ENCODE results near the gene RNASE7. TPM values are rescaled to one million over a fixed set of nuclear protein-coding genes. Genes with fewer than 3 reads are reported as not detected.
A peak's percentile ranks its signal among the peaks of the same experiment; 100 is the strongest.

Gene RNASE7
- total RNA-seq, 1 experiment from 2014 or later = not detected

DNA sequence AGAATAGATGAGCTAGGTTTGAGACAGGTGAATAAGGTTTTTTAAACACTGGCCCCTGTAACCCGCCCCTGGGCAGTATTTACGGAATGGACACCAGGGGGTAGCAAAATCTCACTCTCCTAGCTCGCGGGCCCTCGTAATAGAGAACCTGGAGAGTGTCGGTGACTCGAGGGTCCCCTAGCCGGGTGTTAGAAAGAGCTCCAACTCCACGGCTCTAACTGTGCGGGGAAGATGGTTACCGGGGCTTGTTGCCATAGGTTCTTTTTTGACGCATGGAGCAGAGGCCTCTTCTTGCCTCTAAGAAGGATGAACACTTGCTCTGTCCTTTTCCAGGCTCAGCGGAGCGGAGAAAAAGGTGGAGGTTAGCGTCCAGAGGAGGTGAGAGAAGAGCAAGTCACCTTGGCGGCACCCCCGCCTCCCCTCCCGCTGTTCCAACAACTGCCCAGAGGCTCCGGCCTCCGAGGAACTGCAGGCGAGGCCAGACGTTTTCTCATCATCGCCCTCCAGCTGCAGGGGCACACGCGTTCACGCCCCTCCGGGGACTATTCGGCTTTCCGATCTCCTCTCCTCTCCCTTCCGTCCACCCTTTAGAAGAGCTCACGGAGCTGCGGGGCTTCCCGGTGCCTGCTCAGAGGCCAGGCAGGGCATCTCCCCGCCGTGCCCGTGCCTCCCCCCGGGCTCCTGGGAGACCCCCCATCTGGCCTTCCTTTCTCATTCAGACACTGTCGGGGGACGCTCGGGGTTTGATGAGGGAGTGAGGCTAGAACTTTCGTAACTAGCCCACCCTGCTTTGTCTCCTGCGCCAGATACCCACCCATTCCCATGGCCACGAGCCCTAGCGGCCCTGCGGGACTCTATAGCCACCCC, 26.6 kb downstream of the RNASE7 start:
- no TSS peak for BruUV-seq (replicated peaks)
- CTCF ChIA-PET = interaction anchor here (0.6 to 3.2 kb wide), 21 partner anchors 12 to 488 kb away, joined by 3 to 59 read pairs (median 4); partner anchors contain the start of gene ZNF219
- ATAC-seq = peak; percentile 64
- Histone ChIP-seq H3K9ac (ENCODE audit: low read length) (no peak overlapping the region), H3K9me3 (ENCODE audit: control insufficient read depth in 1 of 2, insufficient read depth in 1 of 2, low read depth in 1 of 2, low read length in 2 of 2) (no peaks in the 10 kb centered on the region), H3K27me3 (ENCODE audit: insufficient read depth, low read length) (0 out of 2 replicates have a peak, but pooled peaks cover 4% of the 10 kb centered on the region), H3K4me1 (ENCODE audit: control insufficient read depth in 1 of 2, insufficient read depth in 2 of 2, low read length in 2 of 2) (peaks cover 7 to 28% of the 10 kb centered on the region in 2 experiments), H3K27ac (ENCODE audit: low read depth, low read length) (no peak overlapping the region), H2AFZ (ENCODE audit: low read depth, low read length, poor library complexity, severe bottlenecking) (peak overlapping the region; percentile 83), H3K36me3 (ENCODE audit: control insufficient read depth in 1 of 2, insufficient read depth in 2 of 2, low read length in 2 of 2) (no peaks in the 10 kb centered on the region), H3K4me3 (replicated peaks in 1 of 2; ENCODE audit: low read depth in 1 of 2, low read length in 2 of 2) (no peak overlapping the region), H3K4me2 (ENCODE audit: low read length) (peak overlapping the region; percentile 97), H4K20me1 (ENCODE audit: insufficient read depth) (no peaks in the 10 kb centered on the region), H3K9me2 (ENCODE audit: insufficient read depth) (no peaks in the 10 kb centered on the region), H3K79me2 (ENCODE audit: insufficient read depth, low read length) (no peaks in the 10 kb centered on the region)
- peak; percentile 36 for DNase-seq (ENCODE audit: low read depth, low spot score)
- intact Hi-C loops (cut with micrococcal nuclease) = loop anchor here (1.0 to 2.0 kb wide), 3 partner anchors 24 to 68 kb away; no protein-coding TSS in a partner anchor
- TF ChIP-seq POLR2AphosphoS5 (IDR thresholded peaks at IDR 0.05; ENCODE audit: low read depth, low read length) (no peak), SP1 (IDR thresholded peaks at IDR 0.05; ENCODE audit: low read depth) (no peak), RAD21 (IDR thresholded peaks at IDR 0.05; ENCODE audit: low read depth) (peak; percentile 82), YY1 (IDR thresholded peaks at IDR 0.05; ENCODE audit: extremely low read depth, insufficient replicate concordance, low read depth, low read length) (no peak), POLR2A (IDR thresholded peaks at IDR 0.05; ENCODE audit: borderline replicate concordance, extremely low read depth, insufficient read depth, insufficient read length) (no peak)
- TF ChIP-seq, protein P1, sequence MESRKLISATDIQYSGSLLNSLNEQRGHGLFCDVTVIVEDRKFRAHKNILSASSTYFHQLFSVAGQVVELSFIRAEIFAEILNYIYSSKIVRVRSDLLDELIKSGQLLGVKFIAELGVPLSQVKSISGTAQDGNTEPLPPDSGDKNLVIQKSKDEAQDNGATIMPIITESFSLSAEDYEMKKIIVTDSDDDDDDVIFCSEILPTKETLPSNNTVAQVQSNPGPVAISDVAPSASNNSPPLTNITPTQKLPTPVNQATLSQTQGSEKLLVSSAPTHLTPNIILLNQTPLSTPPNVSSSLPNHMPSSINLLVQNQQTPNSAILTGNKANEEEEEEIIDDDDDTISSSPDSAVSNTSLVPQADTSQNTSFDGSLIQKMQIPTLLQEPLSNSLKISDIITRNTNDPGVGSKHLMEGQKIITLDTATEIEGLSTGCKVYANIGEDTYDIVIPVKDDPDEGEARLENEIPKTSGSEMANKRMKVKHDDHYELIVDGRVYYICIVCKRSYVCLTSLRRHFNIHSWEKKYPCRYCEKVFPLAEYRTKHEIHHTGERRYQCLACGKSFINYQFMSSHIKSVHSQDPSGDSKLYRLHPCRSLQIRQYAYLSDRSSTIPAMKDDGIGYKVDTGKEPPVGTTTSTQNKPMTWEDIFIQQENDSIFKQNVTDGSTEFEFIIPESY (IDR thresholded peaks at IDR 0.05; ENCODE audit: extremely low read depth, insufficient replicate concordance, low read length) = no peak
- TF ChIP-seq, protein P2, sequence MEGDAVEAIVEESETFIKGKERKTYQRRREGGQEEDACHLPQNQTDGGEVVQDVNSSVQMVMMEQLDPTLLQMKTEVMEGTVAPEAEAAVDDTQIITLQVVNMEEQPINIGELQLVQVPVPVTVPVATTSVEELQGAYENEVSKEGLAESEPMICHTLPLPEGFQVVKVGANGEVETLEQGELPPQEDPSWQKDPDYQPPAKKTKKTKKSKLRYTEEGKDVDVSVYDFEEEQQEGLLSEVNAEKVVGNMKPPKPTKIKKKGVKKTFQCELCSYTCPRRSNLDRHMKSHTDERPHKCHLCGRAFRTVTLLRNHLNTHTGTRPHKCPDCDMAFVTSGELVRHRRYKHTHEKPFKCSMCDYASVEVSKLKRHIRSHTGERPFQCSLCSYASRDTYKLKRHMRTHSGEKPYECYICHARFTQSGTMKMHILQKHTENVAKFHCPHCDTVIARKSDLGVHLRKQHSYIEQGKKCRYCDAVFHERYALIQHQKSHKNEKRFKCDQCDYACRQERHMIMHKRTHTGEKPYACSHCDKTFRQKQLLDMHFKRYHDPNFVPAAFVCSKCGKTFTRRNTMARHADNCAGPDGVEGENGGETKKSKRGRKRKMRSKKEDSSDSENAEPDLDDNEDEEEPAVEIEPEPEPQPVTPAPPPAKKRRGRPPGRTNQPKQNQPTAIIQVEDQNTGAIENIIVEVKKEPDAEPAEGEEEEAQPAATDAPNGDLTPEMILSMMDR (IDR thresholded peaks at IDR 0.05 in 2 of 3, conservative IDR thresholded peaks at IDR 0.05 in 1 of 3; ENCODE audit: borderline replicate concordance in 1 of 3, insufficient read depth in 1 of 3, low read depth in 2 of 3, low read length in 2 of 3) = peak; percentile 63 to 88 (median 65)
- RAD21 ChIA-PET (ENCODE audit: low non-redundant PET in 1 of 2, low total read pairs in 2 of 2, uncharacterized antibody in 2 of 2, unreplicated experiment in 2 of 2) = interaction anchor here (0.7 to 1.5 kb wide), 6 partner anchors 19 to 54 kb away, joined by 3 to 16 read pairs (median 4); no protein-coding TSS in a partner anchor
- POLR2A ChIA-PET = interaction anchor here (0.8 to 2.6 kb wide), 3 partner anchors 31 to 36 kb away, joined by 3 to 14 read pairs (median 4); no protein-coding TSS in a partner anchor
